SU-DHL-6 (cell line): Measurements from ENCODE around the gene TIMP2.

Experiments used
- H2AFZ ChIP-seq: fragments of 200-600 bp; sonication (generic); 2 replicates; pipeline ENCODE4 v1.6.1; 2014; ENCODE audit warnings: low read depth, mild to moderate bottlenecking, moderate library complexity, mixed read lengths, antibody characterized with exemption, low read length; ENCODE audit not compliant: severe bottlenecking
- H3F3A ChIP-seq: fragments of 200-600 bp; shearing (Covaris generic); 2 replicates; pipeline ENCODE4 v1.6.0; 2016; ENCODE audit warnings: antibody characterized with exemption, mild to moderate bottlenecking; ENCODE audit not compliant: insufficient read depth
- H3K27ac ChIP-seq: fragments of 200-600 bp; sonication (generic); 2 replicates; pipeline ENCODE4 v1.5.1; 2016; ENCODE audit warnings: low read depth, mild to moderate bottlenecking, low read length, moderate library complexity, mixed read lengths
- H3K27me3 ChIP-seq: fragments of 200-600 bp; sonication (generic), shearing (Covaris generic); 2 replicates; pipeline ENCODE4 v1.6.0; 2014; ENCODE audit warnings: mild to moderate bottlenecking, low read length
- H3K36me3 ChIP-seq: fragments of 200-600 bp; sonication (generic); 2 replicates; pipeline ENCODE4 v1.6.1; 2014; ENCODE audit warnings: mild to moderate bottlenecking, low read length, mixed read lengths
- H3K4me2 ChIP-seq: fragments of 300-600, 200-600 bp; shearing (Covaris generic), sonication (generic); 2 replicates; pipeline ENCODE4 v1.6.0; 2014; ENCODE audit warnings: low read length, low read depth, mild to moderate bottlenecking; ENCODE audit not compliant: poor library complexity, severe bottlenecking
- H3K4me3 ChIP-seq: fragments of 200-600 bp; sonication (generic); 2 replicates; pipeline ENCODE4 v1.5.1; 2014; ENCODE audit warnings: antibody characterized with exemption, low read length, mild to moderate bottlenecking, mixed read lengths; ENCODE audit not compliant: insufficient read depth, poor library complexity, severe bottlenecking
- H3K79me2 ChIP-seq: fragments of 200-600 bp; sonication (generic); 2 replicates; pipeline ENCODE4 v1.6.1; 2014; ENCODE audit warnings: mild to moderate bottlenecking, low read length, moderate library complexity; ENCODE audit not compliant: insufficient read depth
- H3K9ac ChIP-seq: fragments of 200-600 bp; sonication (generic); 2 replicates; pipeline ENCODE4 v1.7.0; 2014; ENCODE audit warnings: mild to moderate bottlenecking, low read length
- H3K9me2 ChIP-seq: fragments of 200-600 bp; sonication (generic); replicated peaks from 2 replicates; pipeline ENCODE4 v1.6.1; 2014; ENCODE audit warnings: low read length; ENCODE audit not compliant: insufficient read depth
- H3K9me3 ChIP-seq: fragments of 200-600 bp; sonication (generic); 2 replicates; pipeline ENCODE4 v1.6.1; 2014; ENCODE audit warnings: low read length, mixed read lengths; ENCODE audit not compliant: insufficient read depth
- H4K20me1 ChIP-seq: fragments of 200-600 bp; sonication (generic); 2 replicates; pipeline ENCODE4 v1.6.1; 2014; ENCODE audit warnings: low read depth, mild to moderate bottlenecking, antibody characterized with exemption, low read length, moderate library complexity, mixed read lengths
- EZH2phosphoT487 ChIP-seq: fragments of 200-600 bp; sonication (generic), shearing (Covaris generic); conservative IDR thresholded peaks from 2 replicates; pipeline ENCODE4 v1.6.1; 2018; ENCODE audit warnings: mild to moderate bottlenecking, antibody characterized with exemption, low read length, moderate library complexity, mixed read lengths
- TF ChIP-seq, protein P1 (sequence below): fragments of 200-600 bp; sonication (generic); IDR thresholded peaks from one replicate; pipeline ENCODE4 v1.5.1; 2017; ENCODE audit warnings: antibody characterized with exemption, mild to moderate bottlenecking, low read length, moderate library complexity; ENCODE audit not compliant: insufficient read depth, poor library complexity, severe bottlenecking

Gene TIMP2

GRCh38 chr17:78922816-78923498, 2.2 kb downstream of the TIMP2 start:
- no peaks in the 10 kb centered on the region for H4K20me1 ChIP-seq
- no peak overlapping the region for H3K4me3 ChIP-seq
- no peak overlapping the region for H3K27ac ChIP-seq
- no peaks in the 10 kb centered on the region for H3K27me3 ChIP-seq
- H3K9me3 ChIP-seq = no peaks in the 10 kb centered on the region
- H3K79me2 ChIP-seq = no peaks in the 10 kb centered on the region
- no peak for TF ChIP-seq EZH2phosphoT487
- TF ChIP-seq, protein P1, sequence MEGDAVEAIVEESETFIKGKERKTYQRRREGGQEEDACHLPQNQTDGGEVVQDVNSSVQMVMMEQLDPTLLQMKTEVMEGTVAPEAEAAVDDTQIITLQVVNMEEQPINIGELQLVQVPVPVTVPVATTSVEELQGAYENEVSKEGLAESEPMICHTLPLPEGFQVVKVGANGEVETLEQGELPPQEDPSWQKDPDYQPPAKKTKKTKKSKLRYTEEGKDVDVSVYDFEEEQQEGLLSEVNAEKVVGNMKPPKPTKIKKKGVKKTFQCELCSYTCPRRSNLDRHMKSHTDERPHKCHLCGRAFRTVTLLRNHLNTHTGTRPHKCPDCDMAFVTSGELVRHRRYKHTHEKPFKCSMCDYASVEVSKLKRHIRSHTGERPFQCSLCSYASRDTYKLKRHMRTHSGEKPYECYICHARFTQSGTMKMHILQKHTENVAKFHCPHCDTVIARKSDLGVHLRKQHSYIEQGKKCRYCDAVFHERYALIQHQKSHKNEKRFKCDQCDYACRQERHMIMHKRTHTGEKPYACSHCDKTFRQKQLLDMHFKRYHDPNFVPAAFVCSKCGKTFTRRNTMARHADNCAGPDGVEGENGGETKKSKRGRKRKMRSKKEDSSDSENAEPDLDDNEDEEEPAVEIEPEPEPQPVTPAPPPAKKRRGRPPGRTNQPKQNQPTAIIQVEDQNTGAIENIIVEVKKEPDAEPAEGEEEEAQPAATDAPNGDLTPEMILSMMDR = no peak
- no peak overlapping the region for H3K9ac ChIP-seq
- H3K9me2 ChIP-seq = no peaks in the 10 kb centered on the region
- no peaks in the 10 kb centered on the region for H3K36me3 ChIP-seq
- H3F3A ChIP-seq = no peaks in the 10 kb centered on the region
- no peak overlapping the region for H2AFZ ChIP-seq
- no peak overlapping the region for H3K4me2 ChIP-seq

GRCh38 chr17:78921437-78921971, 3.7 kb downstream of the TIMP2 start:
- H4K20me1 ChIP-seq = no peaks in the 10 kb centered on the region
- H3K4me3 ChIP-seq = no peak overlapping the region
- H3K79me2 ChIP-seq = no peaks in the 10 kb centered on the region
- H3K27me3 ChIP-seq = no peaks in the 10 kb centered on the region
- H3K9me2 ChIP-seq = no peaks in the 10 kb centered on the region
- H3K36me3 ChIP-seq = no peaks in the 10 kb centered on the region
- H3K4me2 ChIP-seq = no peak overlapping the region
- H2AFZ ChIP-seq = no peak overlapping the region
- no peaks in the 10 kb centered on the region for H3K9me3 ChIP-seq
- no peak overlapping the region for H3K9ac ChIP-seq
- no peak for TF ChIP-seq EZH2phosphoT487
- TF ChIP-seq, protein P1 = no peak
- no peaks in the 10 kb centered on the region for H3F3A ChIP-seq
- no peak overlapping the region for H3K27ac ChIP-seq

DNA sequence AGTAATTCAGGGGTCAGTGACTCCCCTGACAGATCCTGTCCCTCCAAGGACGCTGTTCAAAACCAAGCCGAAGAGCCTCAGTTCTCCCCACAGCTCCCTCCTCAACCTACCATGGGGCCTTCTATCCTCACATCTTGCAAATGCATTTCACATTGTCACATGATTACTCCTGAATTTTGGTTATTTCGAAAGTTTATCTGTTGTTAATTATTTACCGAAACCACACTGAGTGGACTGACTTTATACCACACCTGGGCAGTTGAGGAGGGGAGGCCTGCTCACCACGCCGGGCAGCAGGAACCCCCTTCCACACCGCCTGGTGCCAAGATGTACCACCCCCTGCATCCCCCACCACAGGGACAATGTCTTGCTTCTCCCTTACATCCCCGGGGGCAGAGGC, 4.7 kb downstream of the TIMP2 start:
- no peaks in the 10 kb centered on the region for H3K36me3 ChIP-seq
- H4K20me1 ChIP-seq = no peaks in the 10 kb centered on the region
- no peaks in the 10 kb centered on the region for H3F3A ChIP-seq
- H3K4me3 ChIP-seq = no peak overlapping the region
- H3K27ac ChIP-seq = no peak overlapping the region
- H3K27me3 ChIP-seq = no peaks in the 10 kb centered on the region
- no peaks in the 10 kb centered on the region for H3K79me2 ChIP-seq
- no peak overlapping the region for H2AFZ ChIP-seq
- no peak for TF ChIP-seq EZH2phosphoT487
- TF ChIP-seq, protein P1 = no peak
- H3K9ac ChIP-seq = no peak overlapping the region
- no peaks in the 10 kb centered on the region for H3K9me3 ChIP-seq
- H3K4me2 ChIP-seq = no peak overlapping the region
- H3K9me2 ChIP-seq = no peaks in the 10 kb centered on the region
